Esophagus squamous epithelium (tissue), 4 donors: ENCODE data around the gene PLEKHN1.

Source experiments
- CTCF ChIP-seq, 6 experiments: fragments of 450-650 bp in 4 of 6; fragments of 200-600 bp in 2 of 6; sonication (generic) in 2 of 6; IDR thresholded peaks; one replicate each; pipeline ENCODE4 v1.5.1; 2016 to 2019; ENCODE audit warnings: antibody characterized with exemption in 6 of 6, mild to moderate bottlenecking in 4 of 6, moderate library complexity in 4 of 6
- POLR2A ChIP-seq, 4 donors: fragments of 450-650 bp; IDR thresholded peaks; one replicate each; pipeline ENCODE4 v1.6.1; 2017; ENCODE audit warnings: antibody characterized with exemption in 4 of 4, mild to moderate bottlenecking in 4 of 4, moderate library complexity in 3 of 4

DNA sequence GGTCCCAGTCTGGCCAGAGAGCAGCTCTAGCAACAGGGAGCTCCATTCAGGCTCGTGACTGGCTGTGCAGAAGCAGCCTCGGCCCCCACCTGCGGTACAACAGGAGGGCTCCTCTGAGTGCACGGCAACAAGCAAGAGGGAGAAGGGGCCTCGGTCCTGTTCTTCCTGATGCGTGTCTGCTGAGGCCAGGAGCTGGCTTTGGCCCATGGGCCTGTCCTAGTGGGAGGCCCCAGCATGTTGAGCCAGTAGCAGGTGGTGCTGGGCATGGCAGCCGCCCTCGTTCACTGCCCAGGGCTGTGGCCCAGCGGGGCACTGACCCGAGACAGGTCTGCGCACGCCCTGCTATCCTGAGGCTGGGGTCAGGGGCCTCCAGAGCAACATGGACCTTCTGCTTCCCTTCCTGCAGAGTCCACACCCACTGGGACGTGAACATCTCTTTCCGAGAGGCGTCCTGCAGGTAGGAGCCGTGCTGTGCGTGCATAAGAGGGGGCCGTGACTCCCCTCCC, 35.6 kb upstream of the PLEKHN1 start:
- TF ChIP-seq CTCF (IDR thresholded peaks at IDR 0.05): no peak
- no peak for TF ChIP-seq POLR2A (IDR thresholded peaks at IDR 0.05)
